Measurements from ENCODE around the gene NR2C1. TPM values are rescaled to one million over a fixed set of nuclear protein-coding genes. Genes with fewer than 3 reads are reported as not detected.

The NR2C1 gene
- total RNA-seq, 1 experiment from 2014 or later: 42.1 TPM

GRCh38 chr12:95034750-95035149, 38.7 kb downstream of the NR2C1 start:
- ChIA-PET CTCF (no interaction called here), POLR2A (ENCODE audit: low non-redundant PET) (no interaction called here)
- Histone ChIP-seq H3K27ac (ENCODE audit: low read depth, low read length, poor library complexity, severe bottlenecking) (no peak overlapping the region), H3K36me3 (ENCODE audit: insufficient read depth, low read length, poor library complexity, severe bottlenecking) (peaks cover 34% of the 10 kb centered on the region), H3K4me3 (ENCODE audit: low read depth, low read length, poor library complexity, severe bottlenecking) (no peak overlapping the region), H3K9me3 (ENCODE audit: low read depth, low read length, poor library complexity, severe bottlenecking) (no peaks in the 10 kb centered on the region), H3K4me1 (ENCODE audit: insufficient read depth, low read length, poor library complexity, severe bottlenecking) (no peaks in the 10 kb centered on the region), H3K27me3 (replicated peaks; ENCODE audit: insufficient read depth, low read depth, low read length, poor library complexity) (no peaks in the 10 kb centered on the region)
- no TSS peak for BruUV-seq (replicated peaks)
- DNase-seq (ENCODE audit: low spot score): no peak
- TF ChIP-seq CTCF (conservative IDR thresholded peaks at IDR 0.05; ENCODE audit: low read depth, low read length): no peak
- TF ChIP-seq EZH2 (IDR thresholded peaks at IDR 0.05; ENCODE audit: borderline replicate concordance, low read depth, low read length, poor library complexity, severe bottlenecking): no peak
- intact Hi-C loops (cut with micrococcal nuclease; ENCODE audit: unreplicated experiment): no loop called here

GRCh38 chr12:95022477-95022876, 50.9 kb downstream of the NR2C1 start:
- CTCF ChIA-PET: no interaction called here
- DNase-seq (ENCODE audit: low spot score): no peak
- intact Hi-C loops (cut with micrococcal nuclease; ENCODE audit: unreplicated experiment): no loop called here

DNA sequence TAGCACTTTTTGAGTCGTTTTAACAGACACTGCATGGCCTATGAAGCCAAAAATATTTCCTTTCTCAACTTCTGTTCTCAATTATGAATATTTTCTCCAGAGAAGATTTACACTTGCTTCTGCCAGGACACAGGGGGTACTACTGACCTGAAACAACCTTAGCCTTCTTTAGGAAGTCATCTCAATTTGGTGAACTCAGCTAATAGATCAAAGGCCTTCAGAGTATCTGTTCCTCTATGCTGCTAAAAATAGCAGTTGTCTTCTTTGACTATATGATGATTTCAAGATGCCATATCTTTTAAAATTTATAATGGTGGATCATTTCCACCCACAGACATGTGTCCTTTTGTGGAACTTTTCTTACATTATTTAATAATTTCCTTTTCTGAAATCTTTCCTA, 55.9 kb downstream of the NR2C1 start:
- no peak for DNase-seq (ENCODE audit: low spot score)
- no TSS peak for BruUV-seq (replicated peaks)
- ChIA-PET CTCF (no interaction called here), POLR2A (ENCODE audit: low non-redundant PET) (no interaction called here)
- Histone ChIP-seq H3K36me3 (ENCODE audit: insufficient read depth, low read length, poor library complexity, severe bottlenecking) (no peaks in the 10 kb centered on the region), H3K27me3 (replicated peaks; ENCODE audit: insufficient read depth, low read depth, low read length, poor library complexity) (no peaks in the 10 kb centered on the region), H3K4me1 (ENCODE audit: insufficient read depth, low read length, poor library complexity, severe bottlenecking) (no peaks in the 10 kb centered on the region), H3K9me3 (ENCODE audit: low read depth, low read length, poor library complexity, severe bottlenecking) (no peaks in the 10 kb centered on the region), H3K4me3 (ENCODE audit: low read depth, low read length, poor library complexity, severe bottlenecking) (no peak overlapping the region), H3K27ac (ENCODE audit: low read depth, low read length, poor library complexity, severe bottlenecking) (no peak overlapping the region)
- intact Hi-C loops (cut with micrococcal nuclease; ENCODE audit: unreplicated experiment): no loop called here
- no peak for TF ChIP-seq EZH2 (IDR thresholded peaks at IDR 0.05; ENCODE audit: borderline replicate concordance, low read depth, low read length, poor library complexity, severe bottlenecking)
- TF ChIP-seq CTCF (conservative IDR thresholded peaks at IDR 0.05; ENCODE audit: low read depth, low read length): no peak

More at GRCh38 chr12:95022477-95022876, 50.9 kb downstream of the NR2C1 start:
- POLR2A ChIA-PET (ENCODE audit: low non-redundant PET): interaction anchor here (0.6 kb wide), 1 partner anchor 128 kb away, joined by 4 read pairs; no protein-coding TSS in a partner anchor
- Histone ChIP-seq H3K27me3 (replicated peaks; ENCODE audit: insufficient read depth, low read depth, low read length, poor library complexity) (no peaks in the 10 kb centered on the region), H3K27ac (ENCODE audit: low read depth, low read length, poor library complexity, severe bottlenecking) (no peak overlapping the region), H3K36me3 (ENCODE audit: insufficient read depth, low read length, poor library complexity, severe bottlenecking) (no peaks in the 10 kb centered on the region), H3K9me3 (ENCODE audit: low read depth, low read length, poor library complexity, severe bottlenecking) (no peaks in the 10 kb centered on the region), H3K4me1 (ENCODE audit: insufficient read depth, low read length, poor library complexity, severe bottlenecking) (no peaks in the 10 kb centered on the region), H3K4me3 (ENCODE audit: low read depth, low read length, poor library complexity, severe bottlenecking) (no peak overlapping the region)
- BruUV-seq (replicated peaks): no TSS peak
- TF ChIP-seq CTCF (conservative IDR thresholded peaks at IDR 0.05; ENCODE audit: low read depth, low read length) (no peak), EZH2 (IDR thresholded peaks at IDR 0.05; ENCODE audit: borderline replicate concordance, low read depth, low read length, poor library complexity, severe bottlenecking) (no peak)
